Kidney (tissue), 14 donors: Measurements from ENCODE around the gene ME3. TPM values are rescaled to one million over a fixed set of nuclear protein-coding genes. Genes with fewer than 3 reads are reported as not detected.

Experiments used
- DNase-seq, 5 donors: peaks; one replicate each; pipeline ENCODE4 v3.0.0-alpha.2; 2013 to 2020
- FAIRE-seq: peaks from 2 replicates; lab custom pipeline; 2012; peaks lifted over from hg19 to GRCh38; lab: Jason Lieb, UNC
- H3K27ac ChIP-seq, 2 donors: one replicate each; pipeline ENCODE4 v1.7.0; 2013; ENCODE audit warnings: low read depth in 2 of 2, low read length in 2 of 2, inconsistent platforms in 1 of 2
- H3K27me3 ChIP-seq: one replicate; pipeline ENCODE4 v1.7.1; 2013; ENCODE audit warnings: low read length, inconsistent platforms; ENCODE audit not compliant: control insufficient read depth, insufficient read depth
- H3K36me3 ChIP-seq, 3 donors: one replicate each; pipeline versions ENCODE4 v1.7.0 to v1.7.1; 2013; ENCODE audit warnings: low read length in 3 of 3, control low read depth in 1 of 3, inconsistent platforms in 1 of 3; ENCODE audit not compliant: insufficient read depth in 3 of 3, control insufficient read depth in 2 of 3
- H3K4me1 ChIP-seq, 3 donors: one replicate each; pipeline versions ENCODE4 v1.7.0 to v1.7.1; 2013; ENCODE audit warnings: low read length in 3 of 3, inconsistent platforms in 1 of 3, low read depth in 1 of 3; ENCODE audit not compliant: control insufficient read depth in 2 of 3, insufficient read depth in 2 of 3
- H3K4me3 ChIP-seq, 3 donors: one replicate each; pipeline versions ENCODE4 v1.7.0 to v1.8.1; 2013; ENCODE audit warnings: low read length in 3 of 3, control low read depth in 1 of 3, inconsistent platforms in 1 of 3
- H3K9ac ChIP-seq, 3 donors: one replicate each; pipeline versions ENCODE4 v1.7.0 to v1.7.1; 2013; ENCODE audit warnings: low read length in 3 of 3, control low read depth in 1 of 3, inconsistent platforms in 1 of 3
- H3K9me3 ChIP-seq, 3 donors: one replicate each; pipeline versions ENCODE4 v1.7.0 to v1.7.1; 2013; ENCODE audit warnings: low read length in 3 of 3, control low read depth in 1 of 3, inconsistent platforms in 1 of 3; ENCODE audit not compliant: control insufficient read depth in 2 of 3, insufficient read depth in 1 of 3
- CTCF ChIP-seq: IDR thresholded peaks from 3 replicates; pipeline ENCODE4 v1.5.1; 2012; ENCODE audit warnings: mild to moderate bottlenecking, moderate library complexity, borderline replicate concordance; ENCODE audit not compliant: insufficient read depth; ENCODE audit errors: extremely low read depth
- intact Hi-C: fragments of 100-400 bp; cut with DNase I; formaldehyde crosslinking; loops from one replicate; pipeline ENCODE4 v1.11.1; 2022
- polyA plus RNA-seq: library from polyadenylated mRNA; stranded (reverse); fragments of 350-450 nt; fragmentation: Illumina TruSeq; extraction: RNeasy Lipid Tissue Mini Kit (QIAGEN cat#74804); gene quantifications from one replicate; pipeline ENCODE4 v1.2.3, GENCODE V29; 2014; ENCODE audit warnings: low read depth, low replicate concordance; ENCODE audit not compliant: insufficient read depth
- total RNA-seq: library from RNA; stranded (reverse); fragmentation: NEBNext Ultra II Directional; extraction: Animal tissue kit (Norgen Biotek cat#: 25700); gene quantifications from one replicate; pipeline ENCODE4 v1.2.1, GENCODE V29; 2021
- donor health status: control.
- donor health status: control.
- donor health status: control.
- donor health status: control.
- donor health status: control.
- donor health status: DM: yes; HTN: yes; CAD: no.
- donor health status: Normal renal cell carcinoma (clear cell type).

Gene ME3
- total and polyA plus RNA-seq, 2 donors from 2014 or later, result 13.2 to 32.2 TPM

- peak overlapping the region; percentile 26 to 57 for H3K27ac ChIP-seq
- no peak overlapping the region for H3K9ac ChIP-seq
- no peak for TF ChIP-seq CTCF
- H3K4me3 ChIP-seq, result no peak overlapping the region
- H3K36me3 ChIP-seq, result no peaks in the 10 kb centered on the region
- no peaks in the 10 kb centered on the region for H3K27me3 ChIP-seq
- intact Hi-C loops, result no loop called here
- peaks cover 6 to 9% (median 8%) of the 10 kb centered on the region in 3 donors for H3K4me1 ChIP-seq
- peak in 2 of 5 donors; percentile 46 to 83 for DNase-seq
- H3K9me3 ChIP-seq, result no peaks in the 10 kb centered on the region
- FAIRE-seq, result no peak
Measured at GRCh38 chr11:86519064-86519911, 153.1 kb downstream of the ME3 start.

- DNase-seq (no peak), FAIRE-seq (no peak)
- no peaks in the 10 kb centered on the region for H3K27me3 ChIP-seq
- H3K9ac ChIP-seq, result no peak overlapping the region
- intact Hi-C loops, result no loop called here
- H3K36me3 ChIP-seq, result no peaks in the 10 kb centered on the region
- peak overlapping the region in 1 of 2 donors; percentile 40 for H3K27ac ChIP-seq
- no peak overlapping the region for H3K4me3 ChIP-seq
- H3K9me3 ChIP-seq, result no peaks in the 10 kb centered on the region
- TF ChIP-seq CTCF, result no peak
- peaks cover 6 to 9% (median 8%) of the 10 kb centered on the region in 3 donors for H3K4me1 ChIP-seq
Measured at GRCh38 chr11:86518211-86518610, 154.2 kb downstream of the ME3 start.

- no peak for FAIRE-seq
- Histone ChIP-seq H3K27me3 (no peaks in the 10 kb centered on the region), H3K9ac (no peak overlapping the region), H3K36me3 (no peaks in the 10 kb centered on the region), H3K9me3 (no peaks in the 10 kb centered on the region), H3K27ac (no peak overlapping the region), H3K4me1 (peaks cover 6 to 9% (median 8%) of the 10 kb centered on the region in 3 donors), H3K4me3 (no peak overlapping the region)
- intact Hi-C loops, result no loop called here
- no peak for DNase-seq
- no peak for TF ChIP-seq CTCF
Measured at GRCh38 chr11:86517557-86517956, 154.9 kb downstream of the ME3 start.
